ENCODE results near the gene PCSK1. TPM values are rescaled to one million over a fixed set of nuclear protein-coding genes. Genes with fewer than 3 reads are reported as not detected.
A peak's percentile ranks its signal among the peaks of the same experiment; 100 is the strongest.

Gene PCSK1
- total and polyA plus RNA-seq, 8 donors, result 2.3 to 33.0 (median 10.5) TPM

DNA sequence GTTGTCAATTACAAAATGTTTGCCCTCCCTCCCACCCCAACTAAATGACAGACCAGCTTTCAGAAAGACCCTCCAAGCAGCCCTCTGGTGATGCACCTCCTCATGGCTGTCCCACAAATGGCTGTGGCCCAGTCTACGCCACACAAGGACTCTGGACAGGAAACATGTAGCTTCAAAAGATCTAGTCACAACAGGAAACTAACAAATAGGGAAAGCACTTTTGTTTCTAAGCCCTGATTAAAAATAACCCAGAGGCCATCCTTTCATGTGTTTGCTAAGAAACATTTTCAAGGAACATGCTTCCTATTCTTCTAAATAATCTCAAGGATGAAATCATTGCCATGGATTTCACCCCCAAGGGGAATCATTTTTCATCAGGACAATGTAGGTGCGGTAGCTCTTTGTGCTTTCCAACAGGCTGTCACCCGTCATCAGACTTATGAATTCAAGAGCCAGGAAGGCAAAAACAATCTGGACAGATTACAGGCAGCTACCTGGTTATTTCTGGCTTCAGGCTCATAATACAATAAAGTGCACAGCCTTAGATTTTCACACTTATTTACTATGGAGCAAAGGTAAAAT is 20.1 kb downstream of the PCSK1 start:
- TF ChIP-seq, protein P1, sequence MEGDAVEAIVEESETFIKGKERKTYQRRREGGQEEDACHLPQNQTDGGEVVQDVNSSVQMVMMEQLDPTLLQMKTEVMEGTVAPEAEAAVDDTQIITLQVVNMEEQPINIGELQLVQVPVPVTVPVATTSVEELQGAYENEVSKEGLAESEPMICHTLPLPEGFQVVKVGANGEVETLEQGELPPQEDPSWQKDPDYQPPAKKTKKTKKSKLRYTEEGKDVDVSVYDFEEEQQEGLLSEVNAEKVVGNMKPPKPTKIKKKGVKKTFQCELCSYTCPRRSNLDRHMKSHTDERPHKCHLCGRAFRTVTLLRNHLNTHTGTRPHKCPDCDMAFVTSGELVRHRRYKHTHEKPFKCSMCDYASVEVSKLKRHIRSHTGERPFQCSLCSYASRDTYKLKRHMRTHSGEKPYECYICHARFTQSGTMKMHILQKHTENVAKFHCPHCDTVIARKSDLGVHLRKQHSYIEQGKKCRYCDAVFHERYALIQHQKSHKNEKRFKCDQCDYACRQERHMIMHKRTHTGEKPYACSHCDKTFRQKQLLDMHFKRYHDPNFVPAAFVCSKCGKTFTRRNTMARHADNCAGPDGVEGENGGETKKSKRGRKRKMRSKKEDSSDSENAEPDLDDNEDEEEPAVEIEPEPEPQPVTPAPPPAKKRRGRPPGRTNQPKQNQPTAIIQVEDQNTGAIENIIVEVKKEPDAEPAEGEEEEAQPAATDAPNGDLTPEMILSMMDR (IDR thresholded peaks at IDR 0.05), result no peak
- 85 to 87% methylated on average over 3 of the region's 3 CpGs for WGBS, 2 donors
- intact Hi-C loops (cut with DNase I), result no loop called here

DNA sequence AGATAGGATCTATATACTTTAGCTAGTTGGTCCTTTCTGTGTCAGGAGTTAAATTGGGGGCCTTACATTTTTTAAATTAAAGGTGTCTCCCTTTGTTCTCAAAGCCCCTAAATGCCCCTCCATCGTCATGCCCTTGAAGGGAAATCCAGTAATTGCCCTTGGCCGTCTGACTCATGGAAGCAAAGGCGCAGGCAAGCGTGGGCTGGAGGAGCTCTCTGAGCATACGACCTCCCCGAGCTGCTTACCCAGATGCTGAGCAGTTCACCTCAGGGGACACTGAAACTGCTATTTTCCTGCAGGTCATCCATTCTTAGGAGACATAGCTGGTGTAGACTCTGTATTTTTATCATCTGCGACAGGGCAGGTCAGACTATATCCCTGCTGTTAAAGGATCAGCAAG is 23.0 kb downstream of the PCSK1 start:
- 88 to 93% methylated on average over 7 of the region's 7 CpGs for WGBS, 2 donors
- no peak for FAIRE-seq
- no peak for DNase-seq
- Histone ChIP-seq H3K4me3 (no peak overlapping the region), H3K36me3 (no peaks in the 10 kb centered on the region), H3K4me1 (no peaks in the 10 kb centered on the region), H3K27ac (no peak overlapping the region), H3K27me3 (no peaks in the 10 kb centered on the region), H3K9me3 (no peaks in the 10 kb centered on the region)
- no peak for ATAC-seq
- intact Hi-C loops (cut with DNase I), result no loop called here
- TF ChIP-seq, protein P1 (IDR thresholded peaks at IDR 0.05), result no peak

More for the DNA sequence above, 20.1 kb downstream of the PCSK1 start:
- H3K9me3 ChIP-seq, result no peaks in the 10 kb centered on the region
- FAIRE-seq (no peak), DNase-seq (no peak), ATAC-seq (no peak)
- H3K27me3 ChIP-seq, result no peaks in the 10 kb centered on the region
- H3K27ac ChIP-seq, result no peak overlapping the region
- H3K36me3 ChIP-seq, result no peaks in the 10 kb centered on the region
- no peak overlapping the region for H3K4me3 ChIP-seq
- no peaks in the 10 kb centered on the region for H3K4me1 ChIP-seq

- Histone ChIP-seq H3K27ac (no peak overlapping the region), H3K36me3 (no peaks in the 10 kb centered on the region), H3K4me3 (no peak overlapping the region), H3K4me1 (no peaks in the 10 kb centered on the region), H3K9me3 (no peaks in the 10 kb centered on the region), H3K27me3 (no peaks in the 10 kb centered on the region)
- ATAC-seq, result no peak
- intact Hi-C loops (cut with DNase I), result no loop called here
- no peak for DNase-seq
- no peak for FAIRE-seq
- WGBS, 2 donors, result 93 to 94% methylated on average over 13 of the region's 13 CpGs
- TF ChIP-seq, protein P1 (IDR thresholded peaks at IDR 0.05), result no peak
Observed at GRCh38 chr5:96408841-96409538, 24.1 kb downstream of the PCSK1 start.

DNA sequence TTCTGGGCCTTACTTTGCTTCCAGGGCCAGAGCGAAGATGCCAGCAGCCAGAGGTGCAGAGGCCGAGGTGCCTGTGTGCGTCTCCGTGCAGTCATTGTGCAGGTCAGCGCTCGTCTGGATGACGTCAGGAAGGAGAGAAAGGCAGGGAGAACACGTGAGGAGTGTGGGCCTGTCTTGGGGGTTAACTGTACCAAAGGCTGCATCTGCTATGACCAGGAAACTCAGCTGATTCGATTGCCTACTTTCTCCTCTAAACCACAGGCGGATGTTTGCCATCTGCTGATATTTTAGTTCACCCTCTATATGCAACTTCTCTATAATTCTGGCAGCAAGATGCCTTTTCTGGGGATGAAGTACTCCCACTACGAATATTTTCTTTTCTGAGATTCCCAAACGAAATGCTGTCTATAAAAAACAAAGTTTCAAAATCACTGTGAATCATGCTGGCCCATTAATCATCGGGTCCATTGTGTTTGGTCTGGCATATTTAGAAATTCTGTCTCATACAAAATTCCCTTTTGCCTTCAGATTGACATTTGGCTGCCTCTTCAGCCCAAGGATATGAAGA is 24.8 kb downstream of the PCSK1 start:
- ATAC-seq (peak in 2 of 4 donors; percentile 40 to 56), FAIRE-seq (no peak), DNase-seq (no peak)
- Histone ChIP-seq H3K27ac (no peak overlapping the region), H3K27me3 (no peaks in the 10 kb centered on the region), H3K36me3 (no peaks in the 10 kb centered on the region), H3K4me1 (no peaks in the 10 kb centered on the region), H3K4me3 (no peak overlapping the region), H3K9me3 (no peaks in the 10 kb centered on the region)
- WGBS, 2 donors, result 85 to 88% methylated on average over 13 of the region's 13 CpGs
- intact Hi-C loops (cut with DNase I), result no loop called here
- TF ChIP-seq, protein P1 (IDR thresholded peaks at IDR 0.05), result no peak

DNA sequence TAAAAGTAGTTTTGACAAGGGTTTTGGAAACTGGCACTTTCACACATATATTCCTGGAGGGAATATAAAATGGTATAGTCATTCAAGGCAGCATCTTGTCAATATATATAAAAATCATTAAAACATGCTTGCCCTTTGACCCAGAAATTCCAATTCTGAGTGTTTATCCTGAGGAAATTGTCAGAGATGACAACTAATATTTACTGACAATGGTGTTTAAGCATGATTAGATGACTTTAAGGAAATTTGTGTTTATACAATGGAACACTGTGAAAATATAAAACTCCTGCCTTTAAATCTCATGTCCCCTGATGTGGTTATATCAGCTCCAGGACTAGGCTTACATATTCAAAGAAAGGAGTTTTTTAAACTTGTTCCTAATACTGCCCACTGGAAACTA is 25.6 kb downstream of the PCSK1 start:
- Histone ChIP-seq H3K36me3 (no peaks in the 10 kb centered on the region), H3K4me3 (no peak overlapping the region), H3K4me1 (no peaks in the 10 kb centered on the region), H3K27me3 (no peaks in the 10 kb centered on the region), H3K9me3 (no peaks in the 10 kb centered on the region), H3K27ac (no peak overlapping the region)
- no peak for ATAC-seq
- FAIRE-seq, result no peak
- DNase-seq, result no peak
- intact Hi-C loops (cut with DNase I), result no loop called here
- TF ChIP-seq, protein P1 (IDR thresholded peaks at IDR 0.05), result no peak

Measured in pancreas (tissue), 10 donors.